Testis (tissue), 3 donors: ENCODE data around the gene FES. TPM values are rescaled to one million over a fixed set of nuclear protein-coding genes. Genes with fewer than 3 reads are reported as not detected.

Source experiments
- DNase-seq: peaks from one replicate; pipeline ENCODE4 v3.0.0-alpha.2; 2019
- H3K27ac ChIP-seq, 2 donors: fragments of 200-600 bp; sonication (generic); one replicate each; pipeline ENCODE4 v1.5.1; 2019
- H3K27me3 ChIP-seq: fragments of 200-600 bp; sonication (generic); one replicate; pipeline ENCODE4 v1.5.1; 2019
- H3K36me3 ChIP-seq: fragments of 200-600 bp; sonication (generic); one replicate; pipeline ENCODE4 v1.5.1; 2017; ENCODE audit warnings: low read depth; ENCODE audit errors: missing control alignments
- H3K4me1 ChIP-seq: fragments of 200-600 bp; sonication (generic); one replicate; pipeline ENCODE4 v1.5.1; 2019
- H3K4me3 ChIP-seq, 2 donors: fragments of 200-600 bp; sonication (generic); one replicate each; pipeline ENCODE4 v1.5.1; 2017 to 2019
- H3K9me3 ChIP-seq: fragments of 200-600 bp; sonication (generic); one replicate; pipeline ENCODE4 v1.5.1; 2017
- POLR2A ChIP-seq: fragments of 450-650 bp; IDR thresholded peaks from one replicate; pipeline ENCODE4 v1.6.1; 2017; ENCODE audit warnings: antibody characterized with exemption, mild to moderate bottlenecking, moderate library complexity
- WGBS, 2 donors: methylation state at CpG; one replicate each; pipeline ENCODE4 v1.1.5; 2018; 5-methylcytosine and 5-hydroxymethylcytosine counted together
- intact Hi-C: fragments of 100-400 bp; cut with DNase I; formaldehyde crosslinking; loops from one replicate; pipeline ENCODE4 v1.15.1; 2023; ENCODE audit warnings: low total_unique reads
- polyA plus RNA-seq: library from polyadenylated mRNA; stranded (reverse); fragments of 350-450 nt; fragmentation: Illumina TruSeq; extraction: RNeasy Lipid Tissue Mini Kit (QIAGEN cat#74804); gene quantifications from one replicate; pipeline ENCODE4 v1.2.3, GENCODE V29; 2014; ENCODE audit warnings: low read depth, low replicate concordance; ENCODE audit not compliant: insufficient read depth
- total RNA-seq, 2 donors: library from RNA; depleted of rRNA; stranded (reverse); fragments of >200 nt; gene quantifications; one replicate each; pipeline ENCODE4 v1.2.3, GENCODE V29; 2016
- TF ChIP-seq, protein P1 (sequence below), 3 experiments: fragments of 450-650 bp in 2 of 3; fragments of 200-600 bp in 1 of 3; sonication (generic) in 1 of 3; IDR thresholded peaks; one replicate each; pipeline ENCODE4 v1.5.1; 2016 to 2019; ENCODE audit warnings: antibody characterized with exemption in 3 of 3, mild to moderate bottlenecking in 2 of 3, moderate library complexity in 1 of 3

FES gene
- total and polyA plus RNA-seq, 3 donors from 2014 or later: 14.4 to 23.1 (median 18.6) TPM

DNA sequence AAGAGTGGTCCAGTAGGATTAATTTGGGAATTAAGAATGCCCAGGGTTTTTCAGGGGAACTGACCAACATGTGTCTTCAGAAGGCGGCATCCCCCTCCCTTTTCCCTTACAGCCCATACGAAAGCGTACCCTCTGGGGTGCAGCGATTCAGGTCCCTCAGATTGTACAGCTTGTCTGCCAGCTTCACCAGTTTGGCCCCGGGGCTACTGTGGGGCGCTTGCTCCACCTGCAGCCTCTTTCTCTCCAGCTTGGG, 47.2 kb downstream of the FES start:
- Histone ChIP-seq H3K36me3 (no peaks in the 10 kb centered on the region), H3K27ac (peak overlapping the region; percentile 74 to 88), H3K4me1 (peaks cover 41% of the 10 kb centered on the region), H3K27me3 (no peaks in the 10 kb centered on the region), H3K9me3 (no peaks in the 10 kb centered on the region), H3K4me3 (peak overlapping the region in 1 of 2 donors; percentile 79)
- WGBS, 2 donors: 11 to 16% methylated on average over 6 of the region's 6 CpGs
- DNase-seq: no peak
- no peak for TF ChIP-seq POLR2A
- TF ChIP-seq, protein P1, sequence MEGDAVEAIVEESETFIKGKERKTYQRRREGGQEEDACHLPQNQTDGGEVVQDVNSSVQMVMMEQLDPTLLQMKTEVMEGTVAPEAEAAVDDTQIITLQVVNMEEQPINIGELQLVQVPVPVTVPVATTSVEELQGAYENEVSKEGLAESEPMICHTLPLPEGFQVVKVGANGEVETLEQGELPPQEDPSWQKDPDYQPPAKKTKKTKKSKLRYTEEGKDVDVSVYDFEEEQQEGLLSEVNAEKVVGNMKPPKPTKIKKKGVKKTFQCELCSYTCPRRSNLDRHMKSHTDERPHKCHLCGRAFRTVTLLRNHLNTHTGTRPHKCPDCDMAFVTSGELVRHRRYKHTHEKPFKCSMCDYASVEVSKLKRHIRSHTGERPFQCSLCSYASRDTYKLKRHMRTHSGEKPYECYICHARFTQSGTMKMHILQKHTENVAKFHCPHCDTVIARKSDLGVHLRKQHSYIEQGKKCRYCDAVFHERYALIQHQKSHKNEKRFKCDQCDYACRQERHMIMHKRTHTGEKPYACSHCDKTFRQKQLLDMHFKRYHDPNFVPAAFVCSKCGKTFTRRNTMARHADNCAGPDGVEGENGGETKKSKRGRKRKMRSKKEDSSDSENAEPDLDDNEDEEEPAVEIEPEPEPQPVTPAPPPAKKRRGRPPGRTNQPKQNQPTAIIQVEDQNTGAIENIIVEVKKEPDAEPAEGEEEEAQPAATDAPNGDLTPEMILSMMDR (IDR thresholded peaks at IDR 0.05): no peak
- intact Hi-C loops: no loop called here

DNA sequence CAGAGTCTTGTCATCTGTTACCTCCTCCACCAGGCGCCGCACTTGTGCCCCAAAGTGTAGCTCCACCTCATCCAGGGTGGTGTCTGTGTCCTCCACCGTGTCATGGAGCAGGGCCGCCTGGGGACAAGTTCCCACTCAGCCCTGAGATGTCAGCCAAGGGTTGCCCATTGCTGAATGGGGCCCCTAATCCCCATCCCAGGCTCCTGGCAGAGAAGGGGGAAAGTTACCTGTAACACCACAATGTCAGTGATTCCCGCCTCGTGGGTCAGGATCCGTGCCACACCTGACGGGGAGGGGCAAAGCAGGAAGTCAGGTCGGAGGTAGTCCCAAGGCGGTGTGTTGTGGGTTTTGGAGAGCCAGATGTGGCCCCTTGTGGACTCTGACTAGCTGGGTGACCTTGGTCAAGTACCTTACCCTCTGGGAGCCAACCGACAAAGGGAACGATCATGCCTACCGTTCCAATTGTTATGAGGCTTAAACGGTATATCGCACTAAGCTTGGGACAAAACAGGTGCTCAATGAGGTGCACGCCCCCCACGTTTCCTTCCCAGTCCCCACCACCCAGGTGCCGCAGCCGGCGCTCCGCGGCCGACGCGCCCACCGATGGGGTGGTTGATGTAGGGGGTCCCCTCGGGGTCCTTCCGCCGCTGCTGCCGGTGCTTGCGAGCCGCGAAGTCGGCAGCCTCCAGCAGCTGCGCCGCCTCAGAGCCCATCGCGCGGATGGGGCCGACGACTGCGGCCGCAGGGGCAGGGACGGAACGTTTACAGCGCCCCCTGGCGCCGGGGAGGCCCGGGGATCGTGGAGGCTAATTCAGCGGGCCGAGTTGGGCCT, 47.7 kb downstream of the FES start, which contains the start of gene HDDC3:
HDDC3 (minus strand) TSS at position 722 of the 832 bp plus-strand sequence; CDS start at position 713, 9 bp downstream.
- intact Hi-C loops: no loop called here
- no peak for TF ChIP-seq POLR2A
- TF ChIP-seq, protein P1 (IDR thresholded peaks at IDR 0.05): peak; percentile 87 to 93 (median 90)
- H3K4me1 ChIP-seq: peaks cover 41% of the 10 kb centered on the region
- 1 to 8% methylated on average over 5 to 51 of the region's 52 CpGs for WGBS, 2 donors
- H3K4me3 ChIP-seq: peak within 1 kb of the TSS; percentile 66 to 79
- peak; percentile 92 for DNase-seq
- peak within 1 kb of the TSS; percentile 74 to 88 for H3K27ac ChIP-seq
- H3K9me3 ChIP-seq: no peaks in the 10 kb centered on the region
- no peaks in the 10 kb centered on the region for H3K36me3 ChIP-seq
- H3K27me3 ChIP-seq: no peaks in the 10 kb centered on the region

DNA sequence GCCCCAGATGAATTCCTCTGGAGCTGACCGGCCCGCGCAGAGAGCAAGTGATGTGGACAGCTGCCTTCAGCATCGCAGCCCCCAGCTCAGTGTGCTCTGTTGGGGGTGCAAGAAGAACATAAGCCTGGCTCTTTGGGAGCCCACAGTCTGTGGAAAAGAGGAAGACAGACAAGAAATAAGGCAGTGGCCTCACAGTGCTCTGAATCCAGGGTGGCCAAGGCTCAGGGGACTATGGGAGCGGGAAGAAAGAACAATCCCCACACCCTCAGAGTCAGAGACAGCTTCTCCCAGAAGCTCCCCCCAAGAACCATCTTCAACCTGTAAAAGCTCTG, 48.3 kb downstream of the FES start:
- WGBS, 2 donors: 9 to 14% methylated on average over 2 to 5 of the region's 5 CpGs
- intact Hi-C loops: no loop called here
- peaks cover 41% of the 10 kb centered on the region for H3K4me1 ChIP-seq

DNA sequence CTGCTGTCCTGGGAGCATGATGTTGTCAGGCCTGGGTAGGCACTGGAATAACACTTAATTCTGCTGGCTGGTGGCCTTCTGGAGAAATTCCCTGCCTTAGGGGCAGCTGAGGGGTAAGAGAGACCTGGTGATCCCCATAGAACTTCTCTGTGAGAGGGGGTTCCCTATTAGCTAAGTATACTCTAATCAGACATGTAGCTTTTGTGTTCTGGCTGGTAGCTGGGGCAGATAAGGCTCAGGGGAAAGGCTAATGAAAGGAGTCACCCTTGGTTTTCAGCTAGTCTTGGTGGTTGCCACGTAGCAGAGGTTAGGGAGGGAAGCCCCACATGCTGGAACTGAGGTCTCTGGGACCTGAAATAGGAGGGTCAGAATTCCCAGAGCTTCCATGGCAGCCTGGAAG, 49.0 kb downstream of the FES start:
- Histone ChIP-seq H3K4me1 (peaks cover 41% of the 10 kb centered on the region), H3K27ac (no peak overlapping the region), H3K4me3 (no peak overlapping the region), H3K27me3 (no peaks in the 10 kb centered on the region), H3K36me3 (no peaks in the 10 kb centered on the region), H3K9me3 (no peaks in the 10 kb centered on the region)
- 75 to 85% methylated on average over 1 of the region's 1 CpG for WGBS, 2 donors
- intact Hi-C loops: no loop called here
- TF ChIP-seq, protein P1 (IDR thresholded peaks at IDR 0.05): no peak
- no peak for TF ChIP-seq POLR2A
- DNase-seq: no peak

More for the DNA sequence above, 48.3 kb downstream of the FES start:
- TF ChIP-seq POLR2A: no peak
- TF ChIP-seq, protein P1 (IDR thresholded peaks at IDR 0.05): no peak
- no peaks in the 10 kb centered on the region for H3K27me3 ChIP-seq
- peak overlapping the region; percentile 66 to 79 for H3K4me3 ChIP-seq
- peak overlapping the region; percentile 74 to 88 for H3K27ac ChIP-seq
- H3K9me3 ChIP-seq: no peaks in the 10 kb centered on the region
- no peak for DNase-seq
- no peaks in the 10 kb centered on the region for H3K36me3 ChIP-seq
